Right lobe of liver (tissue), 6 donors: Measurements from ENCODE around the gene MRPS18A. TPM values are rescaled to one million over a fixed set of nuclear protein-coding genes. Genes with fewer than 3 reads are reported as not detected.
A peak's percentile ranks its signal among the peaks of the same experiment; 100 is the strongest.
"Not testable (repeated sequence)": the region's sequence is repeated elsewhere in the genome, so short reads cannot be mapped to it uniquely, and the experiment has no call there.

Experiments
- ATAC-seq, 4 donors: fragments of 200-7000 bp; cut with Tn5 transposase; one replicate each; pipeline ENCODE4 v1.9.1; 2020; ENCODE audit warnings: mild to moderate bottlenecking in 4 of 4, moderate library complexity in 4 of 4
- DNase-seq, 3 donors: peaks; one replicate each; pipeline ENCODE4 v3.0.0-alpha.2; 2020
- H3K27ac ChIP-seq, 3 donors: fragments of 200-600 bp; one replicate each; pipeline ENCODE4 v1.8.0; 2022
- H3K27me3 ChIP-seq, 2 donors: fragments of 200-600 bp; one replicate each; pipeline ENCODE4 v1.8.0; 2022
- H3K36me3 ChIP-seq, 4 donors: fragments of 200-600 bp; sonication (generic) in 1 of 4; one replicate each; pipeline versions ENCODE4 v1.5.1 to v1.8.0; 2017 to 2022; ENCODE audit warnings: control low read depth in 1 of 4
- H3K4me1 ChIP-seq, 4 donors: fragments of 200-600 bp; sonication (generic) in 1 of 4; one replicate each; pipeline versions ENCODE4 v1.5.1 to v1.8.0; 2017 to 2022; ENCODE audit warnings: control low read depth in 1 of 4
- H3K4me3 ChIP-seq, 3 donors: fragments of 200-600 bp; one replicate each; pipeline ENCODE4 v1.8.0; 2022
- H3K9me3 ChIP-seq, 4 donors: fragments of 200-600 bp; sonication (generic) in 1 of 4; one replicate each; pipeline versions ENCODE4 v1.5.1 to v1.8.0; 2017 to 2022; ENCODE audit warnings: control low read depth in 1 of 4
- CTCF ChIP-seq, 4 donors: fragments of 200-600 bp in 3 of 4; fragments of 450-650 bp in 1 of 4; IDR thresholded peaks; one replicate each; pipeline versions ENCODE4 v1.5.1 to v1.8.0; 2016 to 2022; ENCODE audit warnings: antibody characterized with exemption in 4 of 4, mild to moderate bottlenecking in 2 of 4
- POLR2A ChIP-seq: fragments of 450-650 bp; IDR thresholded peaks from one replicate; pipeline ENCODE4 v1.6.1; 2017; ENCODE audit warnings: antibody characterized with exemption, mild to moderate bottlenecking
- WGBS: methylation state at CpG from one replicate; pipeline ENCODE4 v1.1.6; 2018; ENCODE audit warnings: low coverage, low lambda C conversion rate; ENCODE audit not compliant: insufficient coverage; ENCODE audit errors: missing lambda C conversion rate; 5-methylcytosine and 5-hydroxymethylcytosine counted together
- intact Hi-C, 2 donors: fragments of 100-400 bp; cut with DNase I; formaldehyde crosslinking; loops; one replicate each; pipeline versions ENCODE4 v1.11.2 to v1.14.1; 2022
- total RNA-seq, 6 experiments: library from RNA; depleted of rRNA in 2 of 6; stranded (reverse); fragments of >200 nt in 2 of 6; fragmentation: NEBNext Ultra II Directional in 3 of 6; extraction: Animal tissue kit (Norgen Biotek cat#: 25700) in 3 of 6; gene quantifications; one replicate each; pipeline versions ENCODE4 v1.1.0 to v1.2.4, GENCODE V29; 2016 to 2023
- donor health status: DM: no; HTN: yes; CAD: no.
- donor health status: DM: no; HTN: no; CAD: no.
- donor health status: DM: no; HTN: no; CAD: no.
- donor health status: DM: no; HTN: yes; CAD: no.
- donor health status: DM: no; HTN: yes; CAD: no.

Gene MRPS18A
- total RNA-seq, 6 experiments from 2014 or later: 23.5 to 45.4 (median 25.6) TPM

- H3K4me1 ChIP-seq: no peaks in the 10 kb centered on the region
- ATAC-seq: no peak
These were observed 16.2 kb upstream of the MRPS18A start for GRCh38 chr6:43703512-43704429.

GRCh38 chr6:43702534-43703440 is 15.2 kb upstream of the MRPS18A start:
- peak overlapping the region; percentile 20 to 50 (median 47) for H3K27ac ChIP-seq
- peak; percentile 75 to 81 (median 80) for ATAC-seq
- TF ChIP-seq CTCF (IDR thresholded peaks at IDR 0.05) (no peak), POLR2A (no peak)
- no peaks in the 10 kb centered on the region for H3K27me3 ChIP-seq
- WGBS: 56% methylated on average over 5 of the region's 15 CpGs
- no peak overlapping the region for H3K4me3 ChIP-seq
- no peaks in the 10 kb centered on the region for H3K9me3 ChIP-seq
- intact Hi-C loops: no loop called here
- no peaks in the 10 kb centered on the region for H3K36me3 ChIP-seq
- peak; percentile 72 to 77 (median 74) for DNase-seq
- H3K4me1 ChIP-seq: no peaks in the 10 kb centered on the region

More at GRCh38 chr6:43703512-43704429, 16.2 kb upstream of the MRPS18A start:
- DNase-seq: no peak
- Histone ChIP-seq H3K9me3 (no peaks in the 10 kb centered on the region), H3K4me3 (no peak overlapping the region), H3K36me3 (no peaks in the 10 kb centered on the region), H3K27me3 (no peaks in the 10 kb centered on the region), H3K27ac (no peak overlapping the region)
- WGBS: 79% methylated on average over 7 of the region's 8 CpGs
- intact Hi-C loops: no loop called here
- TF ChIP-seq CTCF (IDR thresholded peaks at IDR 0.05): no peak
- TF ChIP-seq POLR2A: no peak

- Histone ChIP-seq H3K4me1 (no peaks in the 10 kb centered on the region), H3K36me3 (no peaks in the 10 kb centered on the region), H3K9me3 (no peaks in the 10 kb centered on the region), H3K27ac (peak overlapping the region in 2 of 3 donors; percentile 37 to 50), H3K27me3 (no peaks in the 10 kb centered on the region), H3K4me3 (no peak overlapping the region)
- ATAC-seq: no peak
- no peak for DNase-seq
- 0% methylated on average over 1 of the region's 2 CpGs for WGBS
- intact Hi-C loops: no loop called here
- no peak for TF ChIP-seq POLR2A
- no peak for TF ChIP-seq CTCF (IDR thresholded peaks at IDR 0.05)
These were observed 14.6 kb upstream of the MRPS18A start for GRCh38 chr6:43702171-43702533.

- H3K36me3 ChIP-seq, H3K27me3 ChIP-seq, DNase-seq, H3K9me3 ChIP-seq, H3K4me1 ChIP-seq, H3K27ac ChIP-seq, H3K4me3 ChIP-seq, ATAC-seq, intact Hi-C loops: not testable (repeated sequence)
- 68% methylated on average over 9 of the region's 10 CpGs for WGBS
These were observed 13.5 kb upstream of the MRPS18A start for GRCh38 chr6:43700939-43701560.
